ENCODE measurements around the gene HNRNPLL.

GRCh38 chr2:38633895-38634294 lies 31.2 kb upstream of the HNRNPLL start:
- TF ChIP-seq CTCF (IDR thresholded peaks at IDR 0.05) (no peak), POLR2A (IDR thresholded peaks at IDR 0.05) (no peak)

Measured in testis (tissue), 2 donors.